Endothelial cell of umbilical vein (primary cell): Measurements from ENCODE around the gene CHAC2.

ENCODE experiments used
- CTCF ChIP-seq, 2 donors: IDR thresholded peaks; 1 replicate in 1 of 2; 2 replicates in 1 of 2; pipeline ENCODE4 v1.5.1; 2011; ENCODE audit warnings: low read length in 2 of 2, mild to moderate bottlenecking in 2 of 2, moderate library complexity in 2 of 2, control low read depth in 1 of 2, inconsistent platforms in 1 of 2, low read depth in 1 of 2; ENCODE audit not compliant: insufficient read depth in 1 of 2; ENCODE audit errors: extremely low read depth in 1 of 2
- MYC ChIP-seq: IDR thresholded peaks from one replicate; pipeline ENCODE4 v1.6.1; 2011; ENCODE audit warnings: mild to moderate bottlenecking, low read depth, low read length
- POLR2AphosphoS5 ChIP-seq: IDR thresholded peaks from 2 replicates; pipeline ENCODE4 v1.6.1; 2012; ENCODE audit warnings: low read depth, mild to moderate bottlenecking, control low read depth, low read length, moderate library complexity; ENCODE audit not compliant: insufficient read depth

GRCh38 chr2:53821810-53822209 lies 54.2 kb downstream of the CHAC2 start:
- TF ChIP-seq POLR2AphosphoS5 (no peak), CTCF (IDR thresholded peaks at IDR 0.05; ENCODE audit: extremely low read depth in 1 of 2, insufficient read depth in 1 of 2, low read depth in 1 of 2, low read length in 2 of 2) (no peak), MYC (no peak)
